H1 (cell line): Measurements from ENCODE around the gene OSMR. TPM values are rescaled to one million over a fixed set of nuclear protein-coding genes. Genes with fewer than 3 reads are reported as not detected.

Experiments
- ASH2L ChIP-seq: fragments of 200-600, 300-600 bp; sonication (generic); IDR thresholded peaks from one replicate; pipeline ENCODE4 v1.7.1; 2017; ENCODE audit warnings: low read length
- BACH1 ChIP-seq: IDR thresholded peaks from 2 replicates; pipeline ENCODE4 v1.6.1; 2012; ENCODE audit warnings: low read length, improper control_type of control experiment
- CEBPB ChIP-seq: IDR thresholded peaks from 2 replicates; pipeline ENCODE4 v1.6.1; 2012; ENCODE audit warnings: low read depth, low read length
- E2F6 ChIP-seq: IDR thresholded peaks from 2 replicates; pipeline ENCODE4 v1.6.1; 2012; ENCODE audit warnings: inconsistent platforms
- EZH2 ChIP-seq: fragments of 200-600 bp; sonication (generic); IDR thresholded peaks from 2 replicates; pipeline ENCODE4 v1.7.1; 2012; ENCODE audit warnings: low read depth, mild to moderate bottlenecking, moderate library complexity, low read length, inconsistent platforms; ENCODE audit not compliant: severe bottlenecking
- GABPA ChIP-seq: IDR thresholded peaks from 2 replicates; pipeline ENCODE4 v1.6.1; 2011; ENCODE audit warnings: mild to moderate bottlenecking, low read length, moderate library complexity, borderline replicate concordance; ENCODE audit not compliant: insufficient read depth
- JUND ChIP-seq: IDR thresholded peaks from 2 replicates; pipeline ENCODE4 v1.6.1; 2011; ENCODE audit warnings: mild to moderate bottlenecking, improper control_type of control experiment, low read length
- KDM4A ChIP-seq: IDR thresholded peaks from one replicate; pipeline ENCODE4 v1.7.1; 2012; ENCODE audit warnings: low read depth, mild to moderate bottlenecking, moderate library complexity, low read length, inconsistent platforms; ENCODE audit not compliant: severe bottlenecking
- TAF1 ChIP-seq: IDR thresholded peaks from 2 replicates; pipeline ENCODE4 v1.6.1; 2011; ENCODE audit warnings: mild to moderate bottlenecking, low read depth, low read length
- TAF7 ChIP-seq: optimal IDR thresholded peaks from 2 replicates; pipeline ENCODE3; 2011; ENCODE audit warnings: low read depth, mild to moderate bottlenecking, inconsistent platforms, low read length, moderate library complexity, borderline replicate concordance
- polyA plus RNA-seq, 7 experiments: library from polyadenylated mRNA; depleted of rRNA in 3 of 7; stranded (reverse) in 5 of 7; unstranded in 2 of 7; fragments of >200 nt in 5 of 7; fragments of 200-250 nt in 2 of 7; gene quantifications; 1 replicate in 5 of 7; 2 replicates in 1 of 7; 4 replicates in 1 of 7; pipeline versions ENCODE4 v1.2.1 to v1.2.3, GENCODE V29; 2011 to 2013; ENCODE audit warnings: missing spikeins in 2 of 7, mixed read lengths in 2 of 7
- total RNA-seq: library from RNA; stranded (reverse); fragmentation: NEBNext Ultra II Directional; extraction: Animal tissue kit (Norgen Biotek cat#: 25700); gene quantifications from 2 replicates; pipeline ENCODE4 v1.2.1, GENCODE V29; 2021

Gene OSMR
- total and polyA plus RNA-seq, 2 of the 8 experiments (the other 6 are each of a cell fraction or from before 2014, with no cell fraction given), result 2.3 to 2.6 TPM

GRCh38 chr5:38845526-38846378 is at the start of gene OSMR (continued):
- no peak for TF ChIP-seq TAF7
- TF ChIP-seq JUND, result no peak
- TF ChIP-seq GABPA, result peak; percentile 47; the same call in 1 of the 2 replicates
- peak; percentile 54 for TF ChIP-seq EZH2
- TF ChIP-seq BACH1, result no peak
- peak; percentile 18 for TF ChIP-seq E2F6
- 0 out of 2 replicates have a peak, but pooled peaks have one; percentile 18 for TF ChIP-seq TAF1
- no peak for TF ChIP-seq CEBPB
- peak; percentile 80 for TF ChIP-seq KDM4A
- TF ChIP-seq ASH2L, result peak; percentile 19
- TF ChIP-seq, all 59 proteins: peak for 12
